Hematopoietic multipotent progenitor cell treated with erythropoietin and hydrocortisone succinate and interleukin-3 and kit ligand, for 4 days (in vitro differentiated cells): ENCODE data around the gene HOXA7.

Source experiments
- DNase-seq: peaks from one replicate; pipeline ENCODE4 v3.0.0-alpha.2; 2015

The HOXA7 gene

DNA sequence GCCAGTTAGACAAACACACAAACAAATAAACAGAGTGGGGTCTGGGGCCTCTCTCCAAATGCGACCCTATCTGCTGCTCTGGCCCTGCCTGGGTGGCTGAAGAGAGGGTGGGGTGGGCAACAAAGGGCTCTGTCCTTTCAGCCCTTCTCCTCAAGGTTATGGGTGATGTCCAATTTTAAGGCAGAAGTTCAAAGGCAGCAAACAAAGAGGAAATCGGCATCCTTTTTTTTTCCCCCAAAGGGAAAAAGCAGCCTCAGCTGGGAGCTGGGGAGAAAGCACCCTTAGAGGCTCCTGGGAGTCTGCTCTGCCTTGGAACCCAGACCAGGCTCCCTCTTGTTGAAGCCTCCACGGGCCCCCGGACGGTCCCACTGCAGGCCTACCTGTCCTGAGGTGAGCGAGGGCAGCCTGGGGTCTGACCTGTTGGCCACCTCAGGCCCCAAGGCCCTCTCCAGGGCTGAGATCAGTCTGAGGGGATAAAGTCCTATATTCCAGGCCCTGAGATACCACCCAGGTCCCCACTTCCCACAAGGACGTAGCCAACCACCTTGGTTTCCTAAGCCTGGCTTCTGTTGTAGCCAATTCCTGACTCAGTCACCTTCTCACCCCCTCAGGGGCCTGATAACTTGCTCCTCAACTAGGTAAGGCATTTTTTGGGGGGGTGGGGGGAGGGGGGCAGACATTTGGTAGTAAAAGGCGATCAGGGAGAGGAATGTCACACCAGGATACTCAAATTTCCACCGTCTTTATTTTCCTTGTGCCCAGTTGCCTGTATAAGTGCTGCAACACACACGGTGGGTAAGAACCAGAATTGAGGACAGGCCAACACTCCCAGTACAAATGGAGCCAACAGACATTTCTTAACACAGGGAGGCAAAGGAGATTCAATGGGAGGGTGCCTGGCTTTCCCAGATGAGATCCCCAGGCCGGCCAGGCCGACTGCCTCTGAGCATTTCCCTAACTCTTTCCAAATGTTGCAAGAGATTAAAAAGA lies 24.3 kb upstream of the HOXA7 start:
- no peak for DNase-seq

DNA sequence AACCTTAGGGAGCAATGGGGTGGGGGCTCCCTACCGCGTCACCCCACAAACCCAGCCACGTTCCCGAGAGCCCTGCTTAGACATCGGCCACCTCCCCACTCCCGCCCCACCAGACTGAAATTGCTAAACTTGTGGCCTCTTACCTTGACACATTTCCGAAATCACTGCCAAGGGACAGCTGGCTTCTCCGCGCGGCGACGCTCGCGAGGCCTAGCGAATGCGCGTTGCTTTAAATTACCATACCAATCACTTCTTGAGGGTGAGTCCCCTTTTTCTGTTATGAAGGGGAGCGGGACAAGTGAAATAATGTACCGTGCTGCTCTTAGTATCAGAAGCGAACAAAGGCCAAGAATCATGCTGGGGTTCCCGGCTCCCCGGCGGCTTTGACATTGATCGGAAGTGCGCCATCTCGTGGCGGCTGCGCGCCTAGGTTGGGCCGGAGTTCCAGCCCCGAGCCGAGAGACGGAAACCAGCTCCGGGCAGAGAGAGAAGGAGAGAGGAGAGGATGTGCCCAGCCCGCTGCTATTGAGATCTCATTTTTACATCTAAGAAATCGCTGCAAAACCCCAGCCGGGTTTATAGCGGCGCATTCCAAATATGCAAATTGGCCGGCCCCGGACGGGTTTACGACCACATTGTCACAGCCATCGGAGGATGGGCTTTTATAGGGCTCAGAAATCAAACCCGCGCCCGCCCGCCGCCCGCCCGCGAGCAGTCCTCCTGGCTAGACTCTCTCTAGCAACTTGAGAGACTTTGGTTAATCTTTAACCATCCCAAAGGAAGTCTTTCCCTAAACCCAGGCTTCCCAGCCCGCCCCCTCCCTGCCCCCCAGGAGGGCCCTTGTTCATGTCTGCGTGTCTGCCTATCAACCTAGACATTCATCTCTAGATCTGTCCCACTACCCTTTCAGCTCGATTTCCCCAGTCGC lies 23.3 kb upstream of the HOXA7 start:
- peak; percentile 88 for DNase-seq

DNA sequence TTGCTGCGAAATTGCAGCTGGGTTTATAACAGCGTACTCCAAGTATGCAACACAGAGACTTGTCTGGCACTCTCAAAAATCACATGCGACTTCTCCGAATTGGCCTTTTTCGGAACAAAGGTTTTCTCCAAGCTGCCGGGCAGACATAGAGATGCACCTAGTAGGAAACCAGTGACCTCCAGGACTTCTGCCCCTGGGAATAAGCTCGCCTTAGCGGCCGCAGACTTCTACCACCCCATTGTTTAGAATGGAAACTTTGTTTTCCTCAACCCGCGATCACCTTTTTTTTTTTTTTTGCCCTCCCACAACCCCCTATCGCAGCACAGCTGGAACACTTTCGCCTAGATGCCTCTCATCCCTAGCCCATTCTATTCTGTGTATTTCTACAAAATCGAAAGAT lies 22.6 kb upstream of the HOXA7 start:
- DNase-seq = no peak

DNA sequence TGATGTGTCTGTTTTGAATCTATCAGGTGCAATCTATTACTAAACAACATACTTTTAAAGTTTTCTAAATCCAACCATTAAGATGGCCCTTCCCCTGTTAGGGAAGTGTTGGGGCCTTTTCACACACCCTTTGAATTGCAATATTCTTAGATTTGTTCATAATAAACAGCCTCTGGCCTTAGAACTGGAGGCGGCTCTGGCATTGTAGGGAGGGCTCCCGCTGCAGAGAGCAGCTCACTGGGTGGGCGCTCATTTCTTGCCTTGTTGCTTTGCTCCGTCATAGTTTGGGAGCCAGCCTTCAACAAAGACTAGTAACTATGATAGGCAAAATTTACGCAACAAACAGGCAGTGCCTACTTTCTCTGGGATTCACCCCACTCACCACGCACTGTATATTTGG lies 21.9 kb upstream of the HOXA7 start:
- no peak for DNase-seq

DNA sequence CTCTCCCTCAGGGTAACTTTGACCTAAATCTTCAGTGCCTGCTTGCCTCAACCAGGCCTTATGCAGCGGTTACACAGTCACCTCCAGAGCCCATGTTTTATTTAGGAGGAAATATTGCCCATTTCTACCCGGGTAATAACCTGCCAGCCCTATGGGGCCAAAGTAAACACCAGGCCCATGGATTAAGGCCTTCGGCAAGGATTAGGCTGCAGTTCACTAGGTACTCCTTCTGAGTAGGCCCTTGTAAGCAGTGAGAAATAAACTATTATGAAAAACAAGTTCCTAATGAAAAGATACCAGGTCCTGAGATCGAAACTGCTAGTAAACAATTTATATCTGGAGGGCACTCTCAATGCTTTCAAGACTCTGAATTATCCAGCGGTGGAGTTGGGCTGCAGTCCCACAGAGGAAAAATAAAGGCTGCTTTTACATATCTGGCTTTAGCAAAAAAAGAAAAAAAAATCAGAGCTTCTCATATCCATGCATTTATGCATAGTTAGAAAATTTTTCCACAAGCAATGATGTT lies 21.4 kb upstream of the HOXA7 start:
- no peak for DNase-seq

DNA sequence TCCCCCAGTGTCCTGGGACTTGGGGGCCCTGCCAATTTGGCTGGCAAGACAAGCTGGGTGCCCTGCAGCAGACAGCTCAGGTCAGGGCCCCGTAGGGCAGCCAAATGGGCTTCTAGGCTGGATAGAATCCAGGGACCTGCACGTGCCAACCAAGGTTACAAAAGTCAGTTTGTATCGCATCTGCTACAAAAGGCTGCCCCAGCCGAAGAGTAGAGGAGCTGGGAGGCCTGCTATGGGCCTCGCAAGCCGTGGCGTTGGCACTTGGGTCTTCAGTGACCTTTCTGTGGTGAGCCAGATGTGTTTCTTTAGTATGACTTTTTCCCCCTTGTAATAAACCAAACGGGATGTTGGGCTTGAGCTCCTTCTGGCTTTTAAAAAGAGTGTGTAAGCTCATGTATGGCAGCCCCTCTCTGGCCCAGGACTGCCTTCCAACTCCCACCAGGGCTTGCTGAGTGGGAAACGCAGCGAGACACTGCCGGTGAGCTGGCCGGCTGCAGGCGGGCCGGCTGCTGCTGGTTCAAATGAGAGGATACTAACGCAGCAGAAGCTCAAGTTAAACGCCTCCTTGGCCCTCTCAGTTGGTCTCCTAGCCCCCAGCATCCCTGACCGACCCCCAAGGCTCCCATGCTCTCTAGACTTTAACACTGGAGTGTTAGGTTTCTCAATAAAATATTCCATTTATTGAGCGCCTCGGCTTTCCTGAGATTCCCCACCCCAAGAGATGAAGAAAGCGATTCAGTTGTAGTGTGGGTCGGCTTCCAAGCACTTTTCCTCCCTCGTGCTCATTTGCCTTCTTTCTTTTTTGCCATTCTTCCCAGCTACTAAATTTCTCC lies 20.7 kb upstream of the HOXA7 start:
- no peak for DNase-seq

DNA sequence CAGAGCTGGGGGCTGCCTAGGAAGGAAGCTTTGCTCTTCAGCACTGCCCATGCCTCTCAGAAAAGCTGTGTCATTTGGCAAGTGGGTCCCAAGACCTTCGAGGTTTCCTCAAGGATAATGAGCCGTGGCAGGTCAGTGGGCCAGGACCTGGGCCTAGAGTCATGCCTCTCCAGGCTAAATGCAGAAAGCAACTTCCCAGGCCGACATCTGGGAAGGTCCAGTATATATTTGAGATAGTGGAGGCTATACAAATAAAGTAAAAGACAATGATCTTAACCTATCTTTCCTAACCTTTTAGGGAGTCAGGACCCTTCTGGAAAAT lies 20.0 kb upstream of the HOXA7 start:
- no peak for DNase-seq

DNA sequence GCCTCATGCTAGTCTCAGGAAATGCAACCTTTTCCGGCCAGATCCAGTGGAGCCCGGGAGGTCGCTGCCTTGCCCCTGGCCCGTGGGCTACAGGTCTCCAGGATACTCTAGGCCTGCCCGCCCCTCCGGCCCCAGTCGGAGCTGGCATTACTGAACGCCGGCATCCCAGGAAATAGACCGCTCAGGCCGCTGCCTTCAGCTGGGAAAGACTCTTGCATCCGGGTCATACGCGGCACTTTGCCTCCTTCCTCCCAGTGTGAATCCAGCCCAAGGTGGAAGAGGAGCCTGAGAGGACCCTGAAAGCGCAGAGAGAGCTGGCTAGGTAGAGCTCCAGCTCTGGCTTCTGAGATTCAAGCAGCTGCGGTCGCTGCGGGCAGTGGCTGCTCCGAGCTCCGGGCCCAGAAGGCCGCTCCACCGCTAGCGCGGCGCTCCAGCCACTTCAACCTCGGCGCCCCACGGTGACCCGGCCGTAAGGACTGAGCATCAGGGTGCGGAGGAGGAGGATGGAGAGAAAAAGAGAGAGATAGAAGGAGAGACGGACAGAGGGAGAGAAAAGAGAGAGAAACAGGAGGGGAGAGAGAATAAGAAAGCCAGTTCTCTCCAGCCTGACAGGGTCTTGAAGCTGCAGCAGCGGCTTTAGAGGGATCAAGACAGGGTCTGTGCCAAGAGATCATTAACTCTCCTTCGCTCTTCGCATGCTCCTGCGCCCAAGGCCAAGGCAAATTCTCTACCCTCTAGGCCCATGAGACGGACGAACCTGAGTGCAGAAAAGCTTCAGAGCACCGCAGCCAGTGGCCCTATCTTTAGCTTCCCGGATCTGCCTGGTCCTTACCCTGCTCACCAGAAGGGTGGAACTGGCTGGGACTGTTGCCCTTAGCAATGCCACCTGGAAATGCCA lies 19.4 kb upstream of the HOXA7 start:
- DNase-seq = no peak

DNA sequence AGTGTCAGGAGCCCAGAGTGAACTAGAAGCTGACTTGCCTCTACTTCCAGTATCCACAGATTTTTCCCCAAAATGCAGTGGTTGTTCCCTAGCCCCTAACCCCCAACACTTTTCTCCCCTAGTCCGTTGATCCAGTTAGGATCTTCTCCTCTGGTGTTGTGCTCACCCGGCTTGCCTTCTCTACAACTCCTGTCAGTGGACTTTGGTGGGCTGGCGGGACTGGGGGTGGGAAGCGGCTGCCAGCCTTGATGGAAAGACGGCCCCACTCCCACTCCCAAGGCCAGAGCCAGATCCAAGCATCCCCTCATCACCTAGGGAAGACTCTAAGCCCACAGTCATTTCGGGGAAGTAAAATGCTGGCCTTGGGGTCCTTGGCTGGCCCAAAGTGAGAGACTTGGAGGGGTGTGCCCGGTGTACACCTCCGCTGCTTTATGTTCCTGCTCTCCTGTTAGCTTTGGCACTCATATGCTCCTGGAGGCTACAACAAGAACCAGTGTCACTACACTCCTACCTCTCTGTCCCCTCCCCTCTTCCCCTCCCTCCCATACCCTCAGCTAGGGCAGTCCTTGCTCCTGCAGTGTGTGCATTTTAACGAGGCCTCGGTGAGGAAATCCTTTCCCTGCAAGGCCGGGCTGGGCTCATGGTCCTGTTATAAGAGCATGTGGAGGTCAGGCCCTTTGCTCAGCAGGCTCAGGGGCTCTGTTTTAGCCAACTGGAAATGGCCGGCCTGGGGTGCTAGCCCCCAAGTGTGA lies 18.6 kb upstream of the HOXA7 start:
- DNase-seq = no peak

DNA sequence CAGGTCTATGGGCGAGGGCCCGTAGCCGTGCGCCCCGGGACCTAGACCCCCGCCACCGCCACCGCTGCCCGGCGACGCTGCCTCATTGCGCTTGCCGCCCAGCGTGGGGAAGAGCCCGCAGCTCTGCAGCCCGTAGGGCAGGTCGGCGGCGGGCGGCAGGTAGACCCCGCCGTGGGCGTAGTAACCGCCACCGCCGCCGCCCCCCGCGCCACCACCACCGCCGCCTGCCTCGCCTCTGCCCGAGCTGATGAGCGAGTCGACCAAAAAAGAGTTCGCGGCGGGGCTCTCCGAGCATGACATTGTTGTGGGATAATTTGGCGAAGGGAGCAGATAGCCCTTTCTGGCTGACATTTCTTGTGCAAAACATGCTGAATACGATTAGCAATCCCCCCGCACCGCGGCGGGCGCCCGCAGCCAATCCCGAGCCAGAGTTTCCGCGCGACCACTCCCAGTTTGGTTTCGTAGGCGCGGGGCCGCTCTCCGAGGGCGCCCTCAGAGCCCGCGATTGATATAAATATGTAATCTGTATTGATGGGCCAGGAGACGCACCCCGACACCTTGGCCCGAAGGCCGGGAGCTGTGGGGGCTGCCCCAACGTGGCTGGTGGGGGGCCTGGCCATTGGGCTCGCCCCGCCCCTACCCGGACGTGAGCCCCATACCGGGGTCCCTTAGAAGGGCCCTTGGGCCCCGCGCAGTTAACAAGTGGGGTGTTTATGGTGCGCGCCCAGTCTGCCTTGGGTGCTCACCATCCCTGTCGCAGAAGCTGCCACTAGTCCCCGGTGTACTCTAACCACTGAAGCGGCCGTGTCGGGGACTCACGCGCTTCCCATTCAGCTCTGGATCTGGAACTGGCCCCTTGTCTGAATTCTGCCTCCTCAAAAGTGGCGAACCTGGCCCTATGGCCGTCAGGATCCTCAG lies 17.7 kb upstream of the HOXA7 start, which contains the start of gene HOXA10:
TSS of gene HOXA10 (minus strand) at position 365 of the 918 bp plus-strand sequence. CDS start at position 351, 14 bp downstream.
- DNase-seq = peak; percentile 72

DNA sequence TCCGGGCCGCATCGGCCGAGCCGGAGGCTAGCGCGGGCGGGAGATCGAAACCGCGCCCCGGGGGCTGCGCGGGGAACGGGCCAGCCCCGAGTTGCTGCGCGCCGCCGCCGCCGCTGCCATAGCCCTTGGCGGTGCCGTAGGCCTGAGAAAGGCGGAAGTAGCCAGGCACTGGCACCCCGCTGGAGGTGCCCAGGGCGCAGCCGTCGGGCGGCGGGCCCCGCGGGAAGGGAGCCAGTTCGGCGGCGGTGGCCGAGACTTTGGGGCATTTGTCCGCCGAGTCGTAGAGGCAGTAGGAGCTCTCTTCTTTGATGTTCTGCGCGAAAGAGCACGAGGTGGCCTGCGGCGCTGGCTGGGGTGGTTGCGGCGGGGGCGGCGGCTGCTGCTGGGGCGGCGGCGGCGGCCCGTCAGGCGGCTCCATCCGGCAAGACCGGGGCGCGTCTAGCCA lies 17.1 kb upstream of the HOXA7 start:
- peak; percentile 80 for DNase-seq

DNA sequence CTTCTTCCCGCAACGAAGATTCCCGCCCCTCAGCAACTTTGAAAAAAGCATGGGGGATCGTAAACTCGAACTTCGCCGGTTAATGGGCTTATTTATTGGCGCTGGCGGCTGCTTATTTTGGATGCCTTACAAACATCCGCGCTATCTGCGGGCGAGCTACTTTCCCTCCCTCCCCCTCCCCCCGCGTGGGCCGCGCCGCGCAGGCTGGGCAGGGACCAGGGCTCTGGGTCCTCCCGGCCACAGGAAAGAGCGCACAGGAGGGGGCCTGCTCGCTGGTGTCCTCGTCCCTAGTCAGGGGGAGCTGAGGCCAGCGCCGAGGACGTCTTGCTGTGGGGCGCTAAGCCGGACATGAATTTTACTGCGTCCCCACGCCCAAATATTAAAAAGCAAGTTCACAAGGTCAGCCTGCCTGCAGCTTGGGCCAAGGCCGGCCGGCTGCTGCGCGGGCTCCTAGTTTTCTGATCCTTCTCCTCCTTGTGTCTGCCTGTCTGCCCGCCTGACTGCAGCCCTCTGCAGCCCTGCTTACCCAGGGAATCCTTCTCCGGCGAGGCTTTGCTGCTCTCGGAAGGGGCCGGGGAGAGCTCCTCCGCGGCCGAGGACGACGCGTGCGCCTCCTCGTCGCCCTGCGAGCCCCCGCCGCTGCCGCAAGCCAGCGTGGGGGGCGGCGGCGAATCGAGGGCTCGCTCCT lies 16.5 kb upstream of the HOXA7 start:
- peak; percentile 73 for DNase-seq

DNA sequence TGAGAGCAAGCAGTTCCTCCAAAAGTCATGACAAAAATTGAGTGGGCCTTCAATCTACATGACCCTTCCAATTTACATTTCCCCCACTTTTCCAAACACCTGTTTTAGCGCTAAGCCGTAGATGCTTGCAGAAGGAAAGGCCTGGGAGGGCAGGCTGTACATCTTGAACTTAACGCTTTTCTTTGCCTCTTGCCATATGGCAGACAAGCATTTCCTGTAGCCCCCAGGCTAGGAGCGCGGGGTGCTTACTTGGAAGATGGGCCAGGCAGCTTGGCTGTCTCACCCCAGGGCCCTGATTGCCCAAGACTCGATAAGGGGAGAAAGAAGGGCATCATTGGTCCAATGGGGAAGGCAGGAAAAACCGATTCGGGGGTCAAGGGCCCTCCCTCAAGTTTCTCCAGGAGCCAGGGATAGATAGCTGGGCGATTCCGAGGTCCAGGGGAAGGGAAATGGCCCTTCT lies 15.9 kb upstream of the HOXA7 start:
- DNase-seq = peak; percentile 67

DNA sequence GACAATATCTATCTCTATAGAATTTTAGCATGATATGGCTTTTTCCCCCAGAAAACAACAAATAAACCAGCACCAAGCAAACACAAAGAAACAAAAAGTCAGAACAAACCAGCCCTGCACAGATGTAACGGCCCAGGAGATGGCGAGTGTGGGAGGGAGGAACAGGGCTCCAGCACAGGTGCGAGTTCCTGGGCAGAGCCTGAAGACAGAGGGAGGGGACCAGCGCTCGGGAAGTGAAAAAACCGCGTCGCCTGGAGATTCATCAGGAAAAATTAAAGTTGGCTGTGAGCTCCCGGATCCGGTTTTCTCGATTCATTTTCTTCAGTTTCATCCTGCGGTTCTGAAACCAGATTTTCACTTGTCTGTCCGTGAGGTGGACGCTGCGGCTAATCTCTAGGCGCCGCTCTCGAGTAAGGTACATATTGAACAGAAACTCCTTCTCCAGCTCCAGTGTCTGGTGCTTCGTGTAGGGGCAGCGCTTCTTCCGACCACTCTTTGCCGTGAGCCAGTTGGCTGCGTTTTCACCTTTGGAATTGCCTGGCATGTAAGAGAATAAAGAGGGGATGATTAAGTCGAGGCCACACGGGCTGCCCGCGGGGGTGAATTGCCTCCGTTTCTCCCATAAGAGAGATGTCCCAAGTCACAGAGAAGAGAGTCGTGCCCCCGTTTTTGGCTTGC lies 15.3 kb upstream of the HOXA7 start:
- DNase-seq = peak; percentile 70

DNA sequence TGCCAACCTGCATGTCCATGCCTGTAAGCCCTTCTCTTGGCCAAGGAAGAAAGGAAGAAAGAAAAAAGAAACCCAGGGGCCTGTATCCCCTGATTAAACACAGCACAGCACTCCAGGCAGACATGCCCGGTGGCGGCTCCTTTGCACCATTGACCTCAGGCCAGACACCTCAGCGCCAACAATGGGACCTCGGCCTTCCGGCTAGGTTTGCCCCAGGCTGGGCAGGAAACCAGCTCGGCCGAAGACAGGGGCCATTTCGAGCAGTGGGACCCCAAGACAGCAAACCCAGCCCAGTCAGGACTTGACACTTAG lies 14.8 kb upstream of the HOXA7 start:
- DNase-seq = no peak

DNA sequence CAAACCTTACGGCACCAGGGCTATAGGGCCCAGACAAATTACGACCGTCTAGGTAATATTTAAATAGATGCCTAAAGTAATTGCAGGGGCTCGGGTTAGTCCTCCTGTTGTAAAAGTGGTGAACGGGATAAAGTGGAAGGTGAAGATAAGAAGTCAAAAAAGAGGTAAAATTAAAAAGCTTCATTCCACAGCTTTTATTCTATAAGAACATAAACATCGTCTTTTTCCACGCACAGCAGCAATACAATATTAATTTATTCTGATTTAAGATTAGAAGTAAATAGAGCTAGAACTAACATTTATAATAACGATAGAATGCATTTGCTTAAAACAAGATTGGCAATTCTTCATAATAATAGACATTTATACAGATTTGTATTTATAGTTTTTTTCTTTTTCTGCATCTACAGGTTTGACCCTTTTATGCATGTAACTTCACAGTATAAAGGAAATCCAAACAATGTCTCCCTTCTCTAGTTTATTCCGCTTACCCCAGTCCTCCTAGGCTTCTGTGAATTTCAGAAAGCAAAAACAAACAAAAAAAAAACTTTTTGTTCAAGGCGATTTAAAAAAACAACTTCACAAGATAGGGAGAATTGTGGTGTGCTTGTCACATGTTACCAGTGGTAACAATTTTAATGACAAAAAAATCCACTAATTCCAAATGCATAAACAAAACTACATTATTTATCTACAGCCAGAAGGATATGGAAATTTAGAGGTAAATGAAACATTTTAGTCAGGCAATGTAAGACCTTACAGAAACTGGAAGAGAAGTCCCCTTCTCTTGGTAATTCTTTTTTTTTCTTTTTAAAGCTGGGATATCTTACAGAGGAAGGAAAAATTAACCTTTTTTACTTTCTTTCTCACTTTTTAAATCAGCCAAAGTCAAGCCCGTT lies 14.2 kb upstream of the HOXA7 start:
- DNase-seq = no peak
